Stimulated activated CD4-positive, alpha-beta T cell treated with anti-CD3 and anti-CD28 coated beads, Interleukin-12 subunit alpha, Interleukin-12 subunit beta, amount 100 ng/mL, for 24 hours (primary cell): ENCODE results near the gene ZHX3.

Experiments
- DNase-seq, 2 experiments: peaks; one replicate each; pipeline ENCODE4 v3.0.0-alpha.2; 2020; ENCODE audit warnings: low read depth in 2 of 2

ZHX3 gene

DNA sequence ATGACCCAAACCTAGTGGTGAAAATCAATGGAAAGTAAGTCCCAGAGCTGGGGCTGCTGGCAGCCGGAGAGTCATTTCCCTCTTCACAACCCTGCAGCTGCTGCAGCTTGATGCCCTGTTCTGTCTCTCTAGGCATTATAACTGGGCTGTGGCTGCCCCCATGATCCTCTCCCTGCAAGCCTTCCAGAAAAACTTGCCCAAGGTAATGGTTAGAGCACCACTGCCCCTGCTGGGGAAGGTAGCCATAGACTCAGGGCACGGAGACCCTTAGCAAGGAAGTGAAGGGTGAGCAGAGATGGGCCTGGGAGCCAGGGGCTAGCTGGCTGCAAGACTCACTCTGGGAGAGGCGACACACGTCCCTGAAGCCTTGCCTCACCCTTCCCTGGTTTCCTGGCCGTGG lies 35.1 kb upstream of the ZHX3 start:
- DNase-seq: no peak

DNA sequence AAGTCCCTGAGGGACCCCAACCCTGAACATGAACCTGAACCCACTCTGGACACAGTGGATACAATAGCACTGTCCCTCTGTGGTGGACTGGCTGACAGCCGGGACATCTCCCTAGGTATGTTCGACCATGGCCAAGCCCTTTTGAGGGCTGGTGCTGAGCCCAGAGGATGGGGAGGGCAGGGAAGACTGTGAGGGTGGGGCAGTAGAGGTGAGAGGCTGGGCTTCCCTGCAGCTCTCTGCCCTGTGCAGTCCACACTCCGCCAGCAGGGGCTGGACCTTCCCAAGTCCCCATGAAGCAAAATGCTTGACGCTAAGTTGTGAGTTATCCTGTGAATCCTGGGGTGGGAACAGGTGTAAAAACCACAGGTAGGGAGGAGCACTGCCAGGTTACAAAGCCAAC lies 34.6 kb upstream of the ZHX3 start:
- DNase-seq: no peak

DNA sequence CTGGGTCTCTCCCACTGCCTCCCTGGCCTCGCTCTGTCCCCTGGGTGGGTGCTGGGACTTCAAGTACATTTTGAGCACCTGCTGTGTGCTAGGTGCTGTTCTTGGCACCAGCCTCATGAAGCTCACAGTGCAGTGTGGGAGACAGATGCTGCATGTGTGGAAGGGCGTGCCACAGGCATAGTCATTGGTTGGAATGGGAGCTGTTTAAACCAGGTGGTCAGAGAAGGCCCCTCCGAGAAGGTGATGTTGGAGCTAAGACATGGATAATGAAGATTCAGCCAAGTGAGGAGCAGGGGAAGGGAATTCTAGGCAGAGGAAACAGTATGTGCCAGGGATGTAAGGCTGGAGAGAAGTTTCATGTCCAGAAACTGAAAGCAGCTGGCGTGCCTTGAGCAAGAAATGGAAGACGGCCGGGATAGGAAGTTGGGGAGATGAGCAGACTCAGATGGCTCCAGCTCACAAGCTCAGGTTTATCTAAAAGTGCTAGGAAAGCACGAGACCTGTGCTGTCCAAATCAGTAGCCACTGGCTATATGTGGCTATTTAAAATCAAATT lies 33.0 kb upstream of the ZHX3 start:
- no peak for DNase-seq

DNA sequence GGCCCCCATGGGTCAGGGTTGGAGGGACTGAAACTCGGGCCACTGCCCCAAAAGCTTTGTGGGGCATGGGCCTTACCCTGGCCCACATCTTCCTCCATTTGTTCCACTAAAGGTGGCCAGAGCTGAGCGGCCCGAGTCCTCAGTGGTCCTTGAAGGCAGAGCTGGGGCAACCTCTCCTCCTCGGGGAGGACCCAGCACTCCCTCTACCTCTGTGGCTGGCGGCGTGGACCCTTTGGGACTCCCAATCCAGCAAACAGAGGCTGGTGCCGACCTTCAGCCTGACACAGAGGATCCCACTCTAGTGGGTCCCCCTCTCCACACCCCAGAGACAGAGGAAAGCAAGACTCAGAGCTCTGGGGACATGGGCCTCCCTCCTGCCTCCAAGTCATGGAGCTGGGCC lies 32.4 kb upstream of the ZHX3 start:
- no peak for DNase-seq

DNA sequence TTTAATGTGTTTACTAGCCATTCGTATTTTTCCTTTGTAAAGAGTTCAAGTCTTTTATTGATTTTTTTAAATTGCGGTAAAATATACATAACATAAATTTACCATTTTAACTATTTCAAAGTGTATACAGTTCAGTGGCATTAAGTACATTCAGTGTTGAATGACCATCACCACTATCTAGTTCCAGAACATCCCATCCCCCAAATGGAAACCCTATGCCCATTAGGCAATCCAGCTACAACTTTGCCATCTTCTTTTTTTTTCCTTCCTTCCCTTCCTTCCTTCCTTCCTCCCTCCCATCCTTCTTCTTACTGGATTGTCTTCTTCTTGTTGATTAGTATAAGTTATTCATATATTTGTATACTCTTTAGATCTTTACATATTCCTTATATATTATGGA lies 31.7 kb upstream of the ZHX3 start:
- DNase-seq: no peak

DNA sequence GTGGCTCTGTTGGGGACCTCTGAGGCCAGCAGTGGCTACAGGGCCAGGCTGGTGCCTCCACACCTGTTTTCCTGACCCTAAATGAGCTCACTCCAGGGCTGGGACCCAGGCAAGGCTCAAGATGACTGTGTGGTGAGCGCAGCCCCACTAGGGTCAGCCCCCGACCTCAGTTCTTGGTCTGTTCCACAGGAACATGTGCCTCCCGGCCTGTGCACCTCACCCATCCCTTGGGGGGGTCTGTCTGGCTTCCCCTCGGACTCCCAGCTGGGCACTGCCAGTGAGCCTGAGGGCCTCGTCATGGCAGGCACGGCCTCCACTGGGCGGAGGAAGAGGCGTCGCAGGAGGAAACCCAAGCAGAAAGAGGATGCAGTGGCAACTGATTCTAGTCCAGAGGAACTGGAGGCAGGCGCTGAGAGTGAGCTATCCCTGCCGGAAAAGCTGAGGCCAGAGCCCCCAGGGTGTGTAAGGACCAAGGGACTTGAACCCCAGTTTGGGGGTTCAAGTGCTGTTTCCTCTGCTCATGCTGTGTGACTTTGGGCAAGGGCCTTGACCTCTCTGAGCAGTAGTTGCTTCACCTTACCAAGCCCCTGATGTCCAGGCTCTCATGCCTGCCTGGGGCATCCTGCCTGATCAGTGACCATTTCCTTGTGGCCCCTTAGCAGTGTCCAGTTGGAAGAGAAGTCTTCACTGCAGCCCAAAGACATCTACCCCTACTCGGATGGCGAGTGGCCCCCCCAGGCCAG lies 31.1 kb upstream of the ZHX3 start:
- no peak for DNase-seq

DNA sequence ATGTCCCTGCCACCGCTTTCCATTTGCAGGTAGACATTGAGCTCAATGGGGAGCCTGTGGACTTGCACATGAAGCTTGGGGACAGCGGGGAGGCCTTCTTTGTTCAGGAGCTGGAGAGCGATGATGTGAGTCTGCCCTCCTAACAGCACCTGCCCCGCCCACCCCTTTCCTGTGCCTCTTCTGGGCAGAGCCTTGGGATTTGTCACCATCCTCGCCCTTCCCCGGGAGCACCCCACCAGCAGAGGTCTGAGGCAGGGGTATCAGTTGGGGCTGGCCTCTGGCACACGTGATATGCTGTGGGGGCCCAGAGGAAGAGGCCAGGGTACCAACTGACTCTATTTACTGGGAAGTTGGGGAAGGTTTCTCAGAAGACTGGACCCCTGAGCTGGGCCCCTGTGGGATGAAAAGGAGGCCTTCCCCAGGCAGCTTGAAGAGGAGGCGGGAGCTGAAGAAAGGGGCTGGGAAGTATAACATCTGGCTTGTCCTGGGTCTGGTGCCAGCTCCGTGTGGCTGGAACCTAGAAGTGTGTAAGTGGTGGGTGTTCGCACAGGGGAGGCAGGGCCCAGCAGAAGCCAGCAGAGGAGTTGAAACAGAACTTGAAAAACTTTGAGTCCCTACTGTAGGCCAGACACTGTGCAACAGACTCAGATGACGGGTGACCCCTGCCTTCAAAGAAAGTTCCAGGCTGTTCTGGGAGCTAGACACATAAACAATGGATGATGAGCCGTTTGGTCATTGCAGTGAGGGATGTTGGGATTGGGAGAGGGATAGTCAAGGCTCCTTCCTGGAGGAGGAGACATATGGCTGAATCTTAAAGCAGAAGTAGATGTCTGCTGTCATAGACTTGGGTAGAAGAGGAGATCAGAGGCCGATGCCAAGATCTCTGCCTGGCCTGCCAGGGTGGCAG lies 30.2 kb upstream of the ZHX3 start:
- no peak for DNase-seq

DNA sequence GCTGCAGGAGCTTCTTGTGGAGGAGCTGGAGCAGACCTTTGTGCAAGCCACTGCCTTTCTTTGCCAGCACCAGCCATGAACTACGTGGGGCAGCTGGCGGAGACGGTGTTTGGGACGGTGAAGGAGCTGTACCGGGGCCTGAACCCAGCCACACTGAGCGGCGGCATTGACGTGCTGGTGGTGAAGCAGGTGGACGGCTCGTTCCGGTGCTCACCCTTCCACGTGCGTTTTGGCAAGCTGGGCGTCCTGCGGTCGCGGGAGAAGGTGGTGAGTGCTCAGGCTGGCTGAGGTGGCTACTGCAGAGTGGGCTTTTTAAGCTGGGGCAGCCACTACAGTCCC lies 28.2 kb upstream of the ZHX3 start:
- no peak for DNase-seq

DNA sequence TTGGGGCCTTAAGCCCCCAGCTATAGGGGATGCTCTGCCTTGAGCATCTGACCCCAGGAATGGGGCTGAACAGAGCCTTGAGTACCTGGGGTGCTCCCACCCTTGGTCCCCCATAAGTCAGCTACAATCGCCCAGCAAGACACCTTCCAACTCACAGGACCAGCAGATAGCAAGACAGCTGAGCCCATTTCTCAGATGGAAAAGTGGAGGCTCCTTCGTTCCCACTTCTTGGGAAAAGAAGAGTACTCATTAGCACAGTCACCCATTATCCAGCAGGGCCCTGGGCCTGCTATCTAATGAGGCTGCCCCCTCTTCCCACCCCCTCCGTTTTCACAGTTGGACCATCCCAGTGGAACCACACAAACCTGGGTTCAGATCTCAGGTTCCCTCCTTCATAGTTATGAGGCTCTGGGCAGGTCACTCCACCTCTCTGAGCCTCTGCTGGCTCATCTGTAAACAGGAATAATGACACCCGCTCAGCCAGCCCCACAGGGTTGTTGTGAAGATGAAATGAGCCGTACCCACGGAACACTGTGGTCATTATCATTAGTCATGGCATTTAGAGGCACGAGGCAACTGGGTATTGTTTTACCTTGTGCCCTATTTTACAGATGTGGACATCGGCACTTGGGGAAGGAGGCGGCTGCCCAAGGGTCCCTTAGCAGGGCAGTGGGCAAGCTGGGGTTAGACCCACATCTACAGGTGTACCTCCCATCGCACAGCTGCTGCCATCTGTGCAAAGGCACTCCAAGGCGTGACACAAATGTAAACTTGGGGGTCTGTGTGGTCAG lies 27.6 kb upstream of the ZHX3 start:
- no peak for DNase-seq

DNA sequence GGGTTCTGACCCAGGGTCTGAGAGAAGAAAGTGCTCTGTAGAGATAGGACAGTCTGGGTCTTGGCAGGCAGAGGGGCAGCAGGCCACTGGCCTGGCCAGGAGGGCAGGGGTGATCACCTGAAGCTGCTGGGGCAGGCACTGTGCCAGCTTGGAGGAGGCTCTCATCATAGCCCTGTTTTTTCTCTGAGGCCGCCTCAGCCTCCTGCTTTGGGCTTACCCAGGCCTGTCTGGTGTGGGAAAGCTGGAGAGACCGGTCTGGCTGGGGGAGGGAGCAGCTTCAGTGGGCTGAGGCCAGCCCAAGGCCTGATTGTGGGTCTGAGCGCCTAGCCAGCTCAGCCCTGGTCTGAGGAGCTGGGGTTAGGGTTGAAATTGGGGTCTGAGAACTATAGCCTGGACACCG lies 26.9 kb upstream of the ZHX3 start:
- DNase-seq: no peak

DNA sequence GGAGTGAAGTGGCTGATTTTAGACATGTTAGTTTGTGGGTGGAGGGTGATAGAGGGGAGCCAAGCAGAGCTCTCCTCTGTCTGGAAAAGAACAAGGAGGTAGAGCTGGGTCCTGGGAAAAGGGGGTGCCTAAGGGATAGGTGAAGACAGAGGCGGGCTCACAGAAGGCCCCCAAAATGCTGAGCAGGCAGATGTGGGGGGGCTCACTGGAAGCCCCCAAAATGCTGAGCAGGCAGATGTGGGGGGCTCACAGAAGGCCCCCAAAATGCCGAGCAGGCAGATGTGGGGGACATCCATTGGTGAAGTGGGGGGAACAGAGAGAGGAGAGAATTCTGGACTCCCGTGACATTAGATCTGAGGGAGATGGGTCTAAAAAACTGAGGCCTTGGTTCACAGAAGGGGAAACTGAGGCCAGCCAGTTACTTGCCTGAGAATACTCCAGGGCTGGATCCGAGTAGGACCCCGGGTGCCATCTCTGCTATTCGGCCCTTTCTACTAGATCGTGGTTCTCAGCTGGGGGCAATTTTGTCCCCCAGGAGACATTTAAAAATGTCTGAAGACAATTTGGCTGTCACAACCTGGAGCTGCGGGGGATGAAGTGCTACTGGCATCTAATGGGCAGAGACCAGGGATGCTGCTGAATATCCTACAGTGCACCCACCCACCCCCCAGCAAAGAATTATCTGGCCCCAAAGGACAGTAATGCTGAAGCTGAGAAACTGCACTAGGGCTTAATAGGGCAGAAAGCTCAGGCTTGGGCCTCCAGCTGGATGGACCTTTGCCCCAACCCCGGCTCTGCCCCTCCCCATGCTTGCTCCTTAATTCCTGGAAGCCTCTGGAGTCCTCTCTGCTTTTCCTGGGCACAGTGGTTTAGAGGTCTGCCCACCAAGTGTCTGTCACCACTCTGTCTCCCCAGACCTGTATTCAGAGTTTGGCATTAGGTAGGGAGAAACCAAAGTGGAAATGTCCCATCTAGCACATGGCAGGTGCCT lies 25.2 kb upstream of the ZHX3 start:
- no peak for DNase-seq

DNA sequence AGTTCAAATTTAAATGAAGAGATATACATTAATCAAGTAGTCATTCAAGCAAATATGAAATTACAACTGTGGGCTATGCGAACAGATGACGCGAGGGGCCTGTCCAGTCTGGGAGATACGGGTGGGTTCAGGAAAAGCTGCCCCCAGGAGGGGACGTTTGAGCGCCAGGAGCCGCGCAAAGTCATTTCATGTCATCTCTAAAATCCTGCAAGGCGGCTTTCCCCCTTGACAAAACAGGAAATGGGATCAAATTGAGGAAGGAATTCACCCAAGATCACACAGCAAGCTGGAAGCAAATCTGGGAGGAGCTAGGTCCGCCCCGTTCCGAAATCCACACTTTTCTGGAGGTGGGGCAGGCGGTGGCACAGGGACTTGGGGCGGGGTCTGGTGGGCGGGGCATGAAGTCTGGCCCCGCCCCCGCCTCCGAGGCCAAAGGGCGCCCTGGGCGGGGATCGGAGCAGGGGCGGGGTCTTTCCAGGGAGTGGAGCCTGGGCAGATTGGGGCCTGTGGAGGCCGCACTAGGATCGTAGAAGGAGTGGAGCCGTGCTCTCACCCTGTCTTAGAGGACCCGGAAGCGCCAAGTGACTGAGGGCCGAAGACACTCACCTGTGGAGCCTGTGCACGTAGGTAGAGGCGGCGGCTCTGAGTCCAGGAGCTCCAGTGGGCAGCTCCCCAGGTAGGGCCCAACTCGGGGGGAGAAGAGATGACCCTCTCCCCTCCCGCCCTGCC lies 23.0 kb upstream of the ZHX3 start, which contains the start of gene LPIN3:
Gene LPIN3 (plus strand): TSS at position 495 of the 729 bp plus-strand sequence. CDS start 4,983 bp downstream, outside the sequence.
- DNase-seq: peak; percentile 12 to 52

DNA sequence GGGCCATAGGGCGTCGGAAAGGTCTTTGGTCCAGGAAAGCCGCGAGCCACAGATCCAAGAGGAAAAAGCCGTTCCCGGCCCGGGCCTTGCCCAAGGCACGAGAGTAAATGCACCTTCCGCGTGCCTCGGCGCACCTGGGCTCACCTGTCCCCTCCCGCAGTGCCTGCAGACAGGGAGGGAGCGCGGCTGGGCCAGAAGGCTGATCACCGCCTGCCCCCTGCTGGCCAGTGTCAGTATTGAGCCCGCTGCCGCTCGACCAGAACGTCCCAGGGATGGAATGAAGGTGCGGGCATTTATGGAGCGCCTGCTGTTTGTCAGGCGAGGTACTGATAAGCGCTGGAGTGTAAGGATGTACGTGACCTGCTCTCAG lies 22.4 kb upstream of the ZHX3 start:
- peak; percentile 62 to 81 for DNase-seq

DNA sequence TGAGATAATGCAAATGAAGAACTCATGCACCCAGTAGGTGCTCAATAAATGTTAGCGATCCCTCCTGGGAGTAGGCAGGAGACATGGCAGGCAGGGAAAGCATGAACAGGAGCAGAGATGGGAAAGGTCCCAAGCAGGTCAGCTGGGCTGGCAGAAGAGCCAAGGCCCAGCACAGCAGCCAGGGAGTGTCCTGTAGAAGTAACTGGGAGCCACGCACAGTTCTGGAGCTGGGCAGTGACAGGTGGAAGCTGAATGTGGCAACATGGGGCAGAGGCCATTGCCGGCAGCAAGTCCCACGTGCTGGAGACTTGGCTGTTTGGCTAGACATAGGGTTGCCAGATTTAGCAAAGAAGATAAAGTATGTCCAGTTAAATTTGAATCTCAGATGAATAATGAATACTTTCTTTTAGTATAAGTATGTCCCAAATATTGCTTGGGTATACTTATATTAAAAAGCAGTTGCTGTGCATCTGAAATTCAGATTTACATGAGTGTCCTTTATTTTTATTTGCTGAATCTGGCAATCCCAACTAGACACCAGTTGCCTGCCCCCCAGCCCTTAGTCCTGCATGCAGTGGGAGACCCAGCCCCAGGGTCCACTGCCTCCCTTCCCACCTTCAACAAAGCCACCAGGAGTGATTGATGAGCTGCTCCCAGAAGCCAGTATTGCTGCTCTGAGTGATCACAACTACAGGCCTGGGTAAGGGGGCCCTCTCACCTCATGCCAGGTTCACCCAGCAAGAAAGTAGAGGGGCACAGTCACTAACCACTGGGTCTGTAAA lies 19.4 kb upstream of the ZHX3 start:
- no peak for DNase-seq

DNA sequence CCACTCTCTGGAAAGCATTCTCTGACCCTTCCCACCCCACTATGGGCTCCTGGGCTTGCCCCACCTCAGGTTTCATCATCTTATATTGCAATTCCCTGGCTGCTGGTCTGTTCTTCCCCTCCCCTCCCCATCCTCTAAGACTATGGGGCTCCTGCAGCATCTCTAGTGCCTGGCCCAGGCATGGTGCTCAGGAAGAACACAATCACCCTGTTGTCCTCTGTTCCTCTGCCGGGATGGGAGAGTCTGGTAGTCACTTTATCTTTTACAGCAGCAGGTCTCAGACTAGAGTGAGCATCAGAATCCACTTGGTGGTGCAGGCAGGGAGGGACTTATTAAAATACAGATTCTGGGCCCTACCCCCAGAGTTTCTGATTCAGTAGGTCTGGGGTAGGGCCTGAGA lies 18.1 kb upstream of the ZHX3 start:
- no peak for DNase-seq

DNA sequence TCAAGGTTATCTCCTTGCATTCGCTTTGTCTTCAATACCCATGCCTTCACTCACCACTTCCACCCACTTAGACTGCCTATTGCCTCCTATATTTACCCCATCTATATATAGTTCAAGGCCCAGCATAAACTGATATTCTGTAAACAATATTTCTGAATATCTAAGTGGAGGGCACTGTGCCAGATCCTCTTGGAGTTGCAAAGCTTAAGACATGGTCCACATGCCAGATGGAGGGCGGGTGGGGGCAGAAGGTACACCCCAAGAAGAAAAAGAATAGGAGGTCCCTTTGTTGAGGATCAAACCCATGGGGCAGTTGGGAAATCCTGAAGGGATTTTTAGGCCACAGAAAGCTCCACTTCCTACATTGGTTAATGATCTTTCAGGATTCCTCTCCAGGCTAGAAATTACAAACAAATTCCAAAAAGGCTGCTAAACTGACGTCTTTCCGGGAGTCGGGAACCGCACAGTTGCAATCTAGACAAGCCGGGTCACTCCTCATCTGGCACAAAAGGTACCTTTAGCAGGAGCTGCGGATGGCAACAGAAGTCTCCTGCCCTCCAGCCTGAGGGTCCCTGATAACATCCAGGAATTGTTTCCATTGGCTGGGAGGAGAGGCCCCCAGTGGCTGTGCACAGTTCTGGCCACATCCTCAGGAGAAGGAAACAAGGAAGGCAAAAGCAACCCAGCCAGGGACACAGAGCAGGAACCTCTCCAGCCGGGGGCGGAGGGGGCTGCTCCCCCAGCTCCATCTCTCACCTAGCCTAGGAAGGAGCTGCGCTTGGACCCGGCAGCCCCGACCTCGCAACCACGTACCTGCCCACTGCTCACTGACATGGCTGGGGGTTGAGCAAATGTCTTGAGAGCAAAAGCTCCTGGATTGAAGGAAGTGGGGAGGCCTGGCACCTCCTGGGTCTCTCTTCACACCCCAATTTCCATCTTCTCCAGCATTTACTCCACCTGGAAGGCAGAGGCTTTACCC lies 17.2 kb upstream of the ZHX3 start:
- no peak for DNase-seq

DNA sequence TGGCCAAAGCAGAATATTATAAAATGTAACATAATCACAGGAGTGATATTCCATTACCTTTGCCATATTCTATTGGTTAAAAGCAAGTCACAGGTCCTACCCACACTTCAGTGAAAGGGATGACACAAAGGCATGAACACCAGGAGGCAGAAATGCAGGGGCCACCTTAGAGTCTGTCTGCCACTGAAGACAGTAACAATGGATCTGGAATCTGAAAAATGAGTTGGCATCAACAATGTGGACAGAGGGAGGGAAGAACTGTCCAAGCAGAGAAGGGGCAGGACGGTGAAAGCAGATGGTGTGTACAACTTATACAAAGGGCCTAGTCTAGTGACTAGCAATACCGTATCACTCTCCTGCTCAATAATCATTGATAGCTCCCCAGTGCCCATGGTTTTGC lies 16.5 kb upstream of the ZHX3 start:
- no peak for DNase-seq

DNA sequence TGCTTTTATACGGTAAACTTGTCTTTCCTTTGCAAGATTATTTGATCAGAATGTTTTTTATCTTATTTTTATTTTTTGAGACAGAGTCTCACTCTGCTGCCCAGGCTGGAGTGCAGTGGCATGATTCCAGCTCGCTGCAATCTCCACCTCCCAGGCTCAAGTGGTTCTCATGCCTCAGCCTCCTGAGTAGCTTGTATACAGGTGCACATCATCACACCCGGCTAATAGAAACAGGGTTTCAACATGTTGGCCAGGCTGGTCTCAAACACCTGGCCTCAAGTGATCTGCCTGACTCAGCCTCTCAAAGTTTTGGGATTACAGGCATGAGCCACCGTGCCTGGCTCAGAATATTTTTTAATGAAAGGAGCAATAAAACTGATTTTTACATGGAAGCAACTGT lies 14.2 kb upstream of the ZHX3 start:
- DNase-seq: no peak
